Natural killer cell (primary cell): ENCODE data around the gene CTNNA3. TPM values are rescaled to one million over a fixed set of nuclear protein-coding genes. Genes with fewer than 3 reads are reported as not detected.

Experiments used
- ATAC-seq, 3 donors: fragments of 150-1000 bp in 2 of 3; fragments of 200-7000 bp in 1 of 3; cut with Tn5 transposase; 1 replicate in 1 of 3; 2 replicates in 2 of 3; pipeline ENCODE4 v1.10.0; 2021; ENCODE audit warnings: mild to moderate bottlenecking in 2 of 3, moderate library complexity in 2 of 3
- DNase-seq, 2 donors: peaks; one replicate each; pipeline versions ENCODE4 v3.0.0 to v3.0.0-alpha.2; 2013 to 2021; ENCODE audit warnings: mixed read lengths in 1 of 2
- H3K27ac ChIP-seq: one replicate; pipeline ENCODE4 v1.5.1; 2013; ENCODE audit warnings: mild to moderate bottlenecking, low read length
- H3K27me3 ChIP-seq: one replicate; pipeline ENCODE4 v1.6.1; 2013; ENCODE audit warnings: low read length; ENCODE audit not compliant: control insufficient read depth, insufficient read depth
- H3K36me3 ChIP-seq: one replicate; pipeline ENCODE4 v1.6.1; 2013; ENCODE audit warnings: low read length; ENCODE audit not compliant: control insufficient read depth, insufficient read depth
- H3K4me1 ChIP-seq: one replicate; pipeline ENCODE4 v1.6.1; 2013; ENCODE audit warnings: low read length; ENCODE audit not compliant: control insufficient read depth, insufficient read depth
- H3K4me3 ChIP-seq: one replicate; pipeline ENCODE4 v1.5.1; 2013; ENCODE audit warnings: low read length
- H3K9me3 ChIP-seq: one replicate; pipeline ENCODE4 v1.6.1; 2013; ENCODE audit warnings: low read length; ENCODE audit not compliant: control insufficient read depth, insufficient read depth
- H3K27ac Mint-ChIP-seq, 2 donors: one replicate each; pipeline ENCODE4 v1.8.0; 2022; ENCODE audit warnings: mild to moderate bottlenecking in 2 of 2, mixed read lengths in 2 of 2, moderate library complexity in 1 of 2
- H3K27me3 Mint-ChIP-seq, 2 donors: one replicate each; pipeline ENCODE4 v1.8.0; 2022; ENCODE audit warnings: low read depth in 2 of 2, mixed read lengths in 2 of 2
- H3K36me3 Mint-ChIP-seq: one replicate; pipeline ENCODE4 v1.8.0; 2022; ENCODE audit warnings: mixed read lengths
- H3K4me1 Mint-ChIP-seq, 2 donors: one replicate each; pipeline ENCODE4 v1.8.0; 2022; ENCODE audit warnings: mixed read lengths in 2 of 2
- H3K4me3 Mint-ChIP-seq: one replicate; pipeline ENCODE4 v1.8.0; 2022; ENCODE audit warnings: mild to moderate bottlenecking, moderate library complexity, mixed read lengths
- H3K9me3 Mint-ChIP-seq, 2 donors: one replicate each; pipeline ENCODE4 v1.8.0; 2022; ENCODE audit warnings: mixed read lengths in 2 of 2
- CTCF ChIP-seq: fragments of 200-600 bp; IDR thresholded peaks from one replicate; pipeline ENCODE4 v1.8.0; 2022; ENCODE audit warnings: antibody characterized with exemption
- WGBS: methylation state at CpG from one replicate; pipeline ENCODE4 v1.1.7; 2013; ENCODE audit warnings: missing lambda C conversion rate; ENCODE audit not compliant: insufficient coverage; 5-methylcytosine and 5-hydroxymethylcytosine counted together
- intact Hi-C: fragments of 100-400 bp; cut with micrococcal nuclease; formaldehyde crosslinking; loops from one replicate; pipeline ENCODE4 v1.14.2; 2022
- total RNA-seq, 4 donors: library from RNA; stranded (reverse); fragments of 120-200 nt in 1 of 4; gene quantifications; one replicate each; pipeline versions ENCODE4 v1.2.3 to v1.2.4, GENCODE V29; 2013 to 2022

Gene CTNNA3
- total RNA-seq, 3 donors from 2014 or later (not counting 1 experiment from before 2014, with no cell fraction given), result not detected

- no peak overlapping the region for H3K27ac Mint-ChIP-seq
- peaks cover 5 to 8% of the 10 kb centered on the region in 2 donors for H3K27me3 Mint-ChIP-seq
- DNase-seq (no peak), ATAC-seq (no peak)
- H3K9me3 Mint-ChIP-seq, result no peaks in the 10 kb centered on the region
- H3K36me3 Mint-ChIP-seq, result no peaks in the 10 kb centered on the region
- intact Hi-C loops, result no loop called here
- Histone ChIP-seq H3K36me3 (no peaks in the 10 kb centered on the region), H3K9me3 (peaks cover 2% of the 10 kb centered on the region), H3K4me1 (no peaks in the 10 kb centered on the region), H3K4me3 (no peak overlapping the region), H3K27me3 (no peaks in the 10 kb centered on the region), H3K27ac (no peak overlapping the region)
- TF ChIP-seq CTCF, result no peak
- no peak overlapping the region for H3K4me3 Mint-ChIP-seq
- no peaks in the 10 kb centered on the region for H3K4me1 Mint-ChIP-seq
These were observed 66.5 kb downstream of the CTNNA3 start for GRCh38 chr10:67629461-67629971.

GRCh38 chr10:67622984-67623383 is 73.0 kb downstream of the CTNNA3 start:
- no peaks in the 10 kb centered on the region for H3K4me1 Mint-ChIP-seq
- no peak overlapping the region for H3K4me3 Mint-ChIP-seq
- no peaks in the 10 kb centered on the region for H3K36me3 Mint-ChIP-seq
- TF ChIP-seq CTCF, result no peak
- Histone ChIP-seq H3K36me3 (no peaks in the 10 kb centered on the region), H3K4me1 (no peaks in the 10 kb centered on the region), H3K9me3 (peaks cover 2% of the 10 kb centered on the region), H3K27ac (no peak overlapping the region), H3K4me3 (no peak overlapping the region), H3K27me3 (no peaks in the 10 kb centered on the region)
- WGBS, result 100% methylated on average over 1 of the region's 1 CpG
- H3K27me3 Mint-ChIP-seq, result peaks cover 9 to 15% of the 10 kb centered on the region in 2 donors
- ATAC-seq (no peak), DNase-seq (no peak)
- H3K27ac Mint-ChIP-seq, result no peak overlapping the region
- peaks cover 0 to 2% of the 10 kb centered on the region in 2 donors for H3K9me3 Mint-ChIP-seq
- intact Hi-C loops, result no loop called here

- TF ChIP-seq CTCF, result no peak
- DNase-seq, result no peak
- no peak overlapping the region for H3K27ac Mint-ChIP-seq
- H3K27me3 Mint-ChIP-seq, result peaks cover 9 to 15% of the 10 kb centered on the region in 2 donors
- H3K9me3 ChIP-seq, result peaks cover 2% of the 10 kb centered on the region
- H3K9me3 Mint-ChIP-seq, result peaks cover 0 to 2% of the 10 kb centered on the region in 2 donors
- H3K36me3 ChIP-seq, result no peaks in the 10 kb centered on the region
- H3K36me3 Mint-ChIP-seq, result no peaks in the 10 kb centered on the region
- intact Hi-C loops, result no loop called here
- no peaks in the 10 kb centered on the region for H3K4me1 ChIP-seq
- no peak overlapping the region for H3K4me3 Mint-ChIP-seq
- no peaks in the 10 kb centered on the region for H3K4me1 Mint-ChIP-seq
- ATAC-seq, result no peak
- WGBS, result no CpG with 5 or more reads among the region's 1 CpG
- no peaks in the 10 kb centered on the region for H3K27me3 ChIP-seq
- H3K4me3 ChIP-seq, result no peak overlapping the region
- H3K27ac ChIP-seq, result no peak overlapping the region
These were observed 73.5 kb downstream of the CTNNA3 start for GRCh38 chr10:67622511-67622910.

GRCh38 chr10:67621834-67622233 is 74.2 kb downstream of the CTNNA3 start:
- Mint-ChIP-seq H3K27ac (no peak overlapping the region), H3K9me3 (peaks cover 0 to 4% of the 10 kb centered on the region in 2 donors)
- 46% methylated on average over 3 of the region's 3 CpGs for WGBS

More at GRCh38 chr10:67621834-67622233, 74.2 kb downstream of the CTNNA3 start:
- H3K36me3 ChIP-seq, result no peaks in the 10 kb centered on the region
- intact Hi-C loops, result no loop called here
- no peak overlapping the region for H3K4me3 ChIP-seq
- Mint-ChIP-seq H3K36me3 (no peaks in the 10 kb centered on the region), H3K4me3 (no peak overlapping the region), H3K27me3 (peaks cover 9 to 21% of the 10 kb centered on the region in 2 donors), H3K4me1 (no peaks in the 10 kb centered on the region)
- H3K4me1 ChIP-seq, result no peaks in the 10 kb centered on the region
- no peaks in the 10 kb centered on the region for H3K9me3 ChIP-seq
- DNase-seq (no peak), ATAC-seq (no peak)
- TF ChIP-seq CTCF, result no peak
- H3K27me3 ChIP-seq, result no peaks in the 10 kb centered on the region
- H3K27ac ChIP-seq, result no peak overlapping the region
